OCI-LY1 (cell line): Measurements from ENCODE around the gene FRAS1.

Experiments
- H2AFZ ChIP-seq: fragments of 200-600 bp; sonication (generic), shearing (Covaris generic); 2 replicates; pipeline ENCODE4 v1.6.0; 2014; ENCODE audit warnings: antibody characterized with exemption, mild to moderate bottlenecking, low read length
- H3F3A ChIP-seq: fragments of 200-600 bp; sonication (generic), shearing (Covaris generic); 2 replicates; pipeline ENCODE4 v1.6.0; 2014; ENCODE audit warnings: mild to moderate bottlenecking, antibody characterized with exemption, low read length, moderate library complexity; ENCODE audit not compliant: insufficient read depth
- H3K27ac ChIP-seq: fragments of 200-600 bp; sonication (generic); 2 replicates; pipeline ENCODE4 v1.5.1; 2014; ENCODE audit warnings: low read length, mixed run types, mild to moderate bottlenecking, low read depth; ENCODE audit not compliant: poor library complexity, severe bottlenecking
- H3K27me3 ChIP-seq: fragments of 200-600 bp; sonication (generic); 2 replicates; pipeline ENCODE4 v1.6.0; 2014; ENCODE audit warnings: antibody characterized with exemption, mild to moderate bottlenecking, low read length, moderate library complexity; ENCODE audit not compliant: insufficient read depth
- H3K36me3 ChIP-seq: fragments of 200-600 bp; sonication (generic); 2 replicates; pipeline ENCODE4 v1.6.1; 2014; ENCODE audit warnings: mild to moderate bottlenecking, antibody characterized with exemption, low read length, moderate library complexity, mixed read lengths; ENCODE audit not compliant: insufficient read depth
- H3K4me1 ChIP-seq: fragments of 200-600 bp; sonication (generic); 2 replicates; pipeline ENCODE4 v1.5.1; 2014; ENCODE audit warnings: mild to moderate bottlenecking, low read length, moderate library complexity; ENCODE audit not compliant: insufficient read depth, severe bottlenecking
- H3K4me2 ChIP-seq: fragments of 200-600 bp; sonication (generic), shearing (Covaris generic); 2 replicates; pipeline ENCODE4 v1.6.1; 2014; ENCODE audit warnings: low read length
- H3K4me3 ChIP-seq: fragments of 200-600 bp; sonication (generic); 2 replicates; pipeline ENCODE4 v1.5.1; 2014; ENCODE audit warnings: low read length, low read depth, mild to moderate bottlenecking, mixed read lengths; ENCODE audit not compliant: poor library complexity, severe bottlenecking
- H3K79me2 ChIP-seq: fragments of 200-600 bp; shearing (Covaris generic); 2 replicates; pipeline ENCODE4 v1.6.1; 2016; ENCODE audit warnings: mixed run types, low read length, mixed read lengths; ENCODE audit not compliant: insufficient read depth
- H3K9ac ChIP-seq: fragments of 200-600 bp; sonication (generic), shearing (Covaris generic); 2 replicates; pipeline ENCODE4 v1.6.1; 2014; ENCODE audit warnings: mild to moderate bottlenecking, low read length, mixed read lengths
- H3K9me2 ChIP-seq: fragments of 200-600 bp; sonication (generic), shearing (Covaris generic); 2 replicates; pipeline ENCODE4 v1.6.1; 2014; ENCODE audit warnings: low read depth, mild to moderate bottlenecking, low read length, mixed read lengths
- H3K9me3 ChIP-seq: fragments of 200-600 bp; shearing (Covaris generic); 2 replicates; pipeline ENCODE4 v1.6.1; 2014; ENCODE audit warnings: low read length, mixed read lengths
- H4K20me1 ChIP-seq: fragments of 200-600 bp; sonication (generic), shearing (Covaris generic); 2 replicates; pipeline ENCODE4 v1.6.0; 2016; ENCODE audit warnings: mild to moderate bottlenecking, low read length; ENCODE audit not compliant: insufficient read depth
- EZH2 ChIP-seq: fragments of 200-600 bp; sonication (generic), shearing (Covaris generic); IDR thresholded peaks from 2 replicates; pipeline ENCODE4 v1.8.0; 2017; ENCODE audit warnings: borderline replicate concordance, mixed run types, mild to moderate bottlenecking, antibody characterized with exemption, low read length, moderate library complexity, mixed read lengths
- TF ChIP-seq, protein P1 (sequence below): fragments of 200-600 bp; sonication (generic), shearing (Covaris generic); IDR thresholded peaks from 2 replicates; pipeline ENCODE4 v1.5.1; 2017; ENCODE audit warnings: mild to moderate bottlenecking, antibody characterized with exemption, low read length, moderate library complexity, mixed read lengths

The FRAS1 gene

DNA sequence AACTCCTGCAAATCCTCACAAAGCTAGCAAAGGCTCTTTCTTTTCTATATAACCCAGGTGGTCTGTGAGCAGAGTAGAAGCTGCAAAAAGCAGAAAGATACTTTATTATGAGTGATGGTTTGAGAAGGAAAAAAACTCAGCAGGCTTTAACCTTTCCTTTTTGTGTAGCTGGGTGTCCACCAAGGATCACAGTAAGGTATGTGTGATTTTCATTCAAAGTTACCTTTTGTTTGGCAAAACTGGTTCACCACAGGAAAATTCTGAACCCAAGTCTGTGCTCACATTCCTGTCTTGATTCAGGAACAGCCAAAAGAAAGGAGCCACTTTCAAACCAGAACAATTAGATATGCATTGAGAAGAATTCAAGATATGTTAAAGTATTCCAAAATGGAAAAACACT is 35.7 kb downstream of the FRAS1 start:
- Histone ChIP-seq H3K9me3 (no peaks in the 10 kb centered on the region), H3K4me2 (no peak overlapping the region), H3K27ac (no peak overlapping the region), H3K4me3 (no peak overlapping the region), H3K36me3 (no peaks in the 10 kb centered on the region), H3K4me1 (no peaks in the 10 kb centered on the region), H3F3A (no peaks in the 10 kb centered on the region), H3K79me2 (no peaks in the 10 kb centered on the region), H3K27me3 (no peaks in the 10 kb centered on the region), H2AFZ (no peak overlapping the region), H4K20me1 (no peaks in the 10 kb centered on the region), H3K9me2 (no peaks in the 10 kb centered on the region), H3K9ac (no peak overlapping the region)
- TF ChIP-seq, protein P1, sequence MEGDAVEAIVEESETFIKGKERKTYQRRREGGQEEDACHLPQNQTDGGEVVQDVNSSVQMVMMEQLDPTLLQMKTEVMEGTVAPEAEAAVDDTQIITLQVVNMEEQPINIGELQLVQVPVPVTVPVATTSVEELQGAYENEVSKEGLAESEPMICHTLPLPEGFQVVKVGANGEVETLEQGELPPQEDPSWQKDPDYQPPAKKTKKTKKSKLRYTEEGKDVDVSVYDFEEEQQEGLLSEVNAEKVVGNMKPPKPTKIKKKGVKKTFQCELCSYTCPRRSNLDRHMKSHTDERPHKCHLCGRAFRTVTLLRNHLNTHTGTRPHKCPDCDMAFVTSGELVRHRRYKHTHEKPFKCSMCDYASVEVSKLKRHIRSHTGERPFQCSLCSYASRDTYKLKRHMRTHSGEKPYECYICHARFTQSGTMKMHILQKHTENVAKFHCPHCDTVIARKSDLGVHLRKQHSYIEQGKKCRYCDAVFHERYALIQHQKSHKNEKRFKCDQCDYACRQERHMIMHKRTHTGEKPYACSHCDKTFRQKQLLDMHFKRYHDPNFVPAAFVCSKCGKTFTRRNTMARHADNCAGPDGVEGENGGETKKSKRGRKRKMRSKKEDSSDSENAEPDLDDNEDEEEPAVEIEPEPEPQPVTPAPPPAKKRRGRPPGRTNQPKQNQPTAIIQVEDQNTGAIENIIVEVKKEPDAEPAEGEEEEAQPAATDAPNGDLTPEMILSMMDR = no peak

DNA sequence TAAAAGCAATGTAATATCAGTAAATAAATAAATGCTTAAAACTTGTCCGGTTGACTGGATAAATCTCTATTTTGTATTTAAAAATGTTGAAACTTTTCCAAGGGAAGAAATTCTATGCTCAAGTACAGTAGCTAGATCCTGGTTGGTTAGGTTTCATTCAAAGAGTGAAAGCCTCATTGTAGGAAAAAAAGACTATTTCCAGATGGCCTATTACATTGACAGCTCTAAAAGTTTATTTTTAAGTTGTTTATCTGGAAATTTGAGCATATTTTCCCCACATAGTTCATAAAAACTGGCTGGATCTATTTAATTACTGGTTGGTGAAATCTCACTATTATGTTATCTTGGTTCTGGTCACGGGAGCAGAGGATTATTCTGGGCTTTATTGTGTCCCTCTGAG is 38.0 kb downstream of the FRAS1 start:
- TF ChIP-seq EZH2 = no peak
- TF ChIP-seq, protein P1 = no peak
- no peak overlapping the region for H3K4me2 ChIP-seq
- H3K36me3 ChIP-seq = no peaks in the 10 kb centered on the region
- H3K9me3 ChIP-seq = no peaks in the 10 kb centered on the region
- H3K27me3 ChIP-seq = no peaks in the 10 kb centered on the region
- no peaks in the 10 kb centered on the region for H3K79me2 ChIP-seq
- H3K27ac ChIP-seq = no peak overlapping the region
- no peaks in the 10 kb centered on the region for H3K9me2 ChIP-seq
- H3K4me3 ChIP-seq = no peak overlapping the region
- H2AFZ ChIP-seq = no peak overlapping the region
- H4K20me1 ChIP-seq = no peaks in the 10 kb centered on the region
- H3K4me1 ChIP-seq = no peaks in the 10 kb centered on the region
- no peak overlapping the region for H3K9ac ChIP-seq
- H3F3A ChIP-seq = no peaks in the 10 kb centered on the region

DNA sequence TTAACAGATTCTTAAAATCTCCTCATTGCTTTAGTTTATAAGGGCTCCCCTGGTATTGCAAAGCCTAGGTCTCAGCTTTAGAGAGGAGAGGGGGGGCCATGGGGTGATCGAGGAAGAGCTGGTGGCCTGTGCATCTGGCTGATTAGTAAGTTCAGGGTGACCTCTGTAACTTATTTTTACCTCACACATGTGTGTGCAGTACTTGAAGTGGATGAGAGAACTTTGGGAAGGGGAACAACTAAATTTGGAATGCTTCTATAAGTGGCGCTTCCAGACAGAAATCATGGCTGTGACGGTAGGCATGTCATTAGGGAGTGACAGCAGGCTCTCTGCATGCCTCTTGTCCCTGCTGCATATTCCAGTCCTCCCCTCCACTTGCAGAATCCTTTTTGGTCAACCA is 41.9 kb downstream of the FRAS1 start:
- H3K79me2 ChIP-seq = no peaks in the 10 kb centered on the region
- no peak overlapping the region for H3K27ac ChIP-seq
- H3K4me3 ChIP-seq = no peak overlapping the region
- H3K9me3 ChIP-seq = no peaks in the 10 kb centered on the region
- H3K9ac ChIP-seq = no peak overlapping the region
- TF ChIP-seq EZH2 = no peak
- TF ChIP-seq, protein P1 = no peak
- H3F3A ChIP-seq = no peaks in the 10 kb centered on the region
- H2AFZ ChIP-seq = no peak overlapping the region
- no peaks in the 10 kb centered on the region for H3K27me3 ChIP-seq
- H3K4me2 ChIP-seq = no peak overlapping the region
- no peaks in the 10 kb centered on the region for H3K9me2 ChIP-seq
- H4K20me1 ChIP-seq = no peaks in the 10 kb centered on the region
- H3K4me1 ChIP-seq = no peaks in the 10 kb centered on the region
- H3K36me3 ChIP-seq = no peaks in the 10 kb centered on the region
